A673 (cell line): ENCODE data around the gene ADAMTSL2. TPM values are rescaled to one million over a fixed set of nuclear protein-coding genes. Genes with fewer than 3 reads are reported as not detected.

Source experiments
- BruUV-seq: library from RNA; stranded (reverse); fragments of 400-500 nt; replicated peaks from 2 replicates; lab custom pipeline; 2021; lab: Mats Ljungman, UMichigan
- CTCF ChIA-PET: fragments of 300-600 bp; sonication (Branson Sonifier 250); formaldehyde crosslinking; loops from one replicate; lab custom pipeline; 2022; ENCODE audit warnings: antibody characterized with exemption; lab: Charles Lee
- POLR2A ChIA-PET: fragments of 300-600 bp; sonication (Branson Sonifier 250); formaldehyde crosslinking; loops from one replicate; lab custom pipeline; 2022; ENCODE audit warnings: antibody characterized with exemption; ENCODE audit not compliant: low non-redundant PET; lab: Charles Lee
- DNase-seq: peaks from one replicate; pipeline ENCODE4 v3.0.0-alpha.2; 2015; ENCODE audit warnings: low spot score
- H3K27ac ChIP-seq: fragments of 200-600 bp; sonication (generic); 2 replicates; pipeline ENCODE4 v1.5.1; 2016; ENCODE audit warnings: mixed run types, low read depth, mild to moderate bottlenecking, mixed read lengths, antibody characterized with exemption, low read length; ENCODE audit not compliant: poor library complexity, severe bottlenecking
- H3K27me3 ChIP-seq: fragments of 200-600 bp; sonication (generic); replicated peaks from 2 replicates; pipeline ENCODE4 v1.6.1; 2017; ENCODE audit warnings: mixed run types, low read depth, mild to moderate bottlenecking, mixed read lengths, antibody characterized with exemption, low read length; ENCODE audit not compliant: insufficient read depth, poor library complexity
- H3K36me3 ChIP-seq: fragments of 200-600 bp; sonication (generic); 2 replicates; pipeline ENCODE4 v1.6.1; 2016; ENCODE audit warnings: mixed run types, mild to moderate bottlenecking, mixed read lengths, antibody characterized with exemption, low read length; ENCODE audit not compliant: insufficient read depth, poor library complexity, severe bottlenecking
- H3K4me1 ChIP-seq: fragments of 200-600 bp; sonication (generic); 2 replicates; pipeline ENCODE4 v1.6.1; 2017; ENCODE audit warnings: mixed run types, mild to moderate bottlenecking, mixed read lengths, antibody characterized with exemption, low read length; ENCODE audit not compliant: insufficient read depth, poor library complexity, severe bottlenecking
- H3K4me3 ChIP-seq: fragments of 200-600 bp; sonication (generic); 2 replicates; pipeline ENCODE4 v1.5.1; 2016; ENCODE audit warnings: low read depth, mixed run types, mild to moderate bottlenecking, mixed read lengths, low read length; ENCODE audit not compliant: poor library complexity, severe bottlenecking
- H3K9me3 ChIP-seq: fragments of 200-600 bp; sonication (generic); 2 replicates; pipeline ENCODE4 v1.6.1; 2016; ENCODE audit warnings: mixed run types, low read depth, mild to moderate bottlenecking, mixed read lengths, antibody characterized with exemption, low read length; ENCODE audit not compliant: poor library complexity, severe bottlenecking
- EZH2 ChIP-seq: fragments of 200-600 bp; sonication (generic); IDR thresholded peaks from 2 replicates; pipeline ENCODE4 v1.6.1; 2017; ENCODE audit warnings: borderline replicate concordance, low read depth, mild to moderate bottlenecking, mixed read lengths, antibody characterized with exemption, low read length; ENCODE audit not compliant: poor library complexity, severe bottlenecking
- intact Hi-C: fragments of 100-400 bp; cut with micrococcal nuclease; formaldehyde crosslinking; loops from one replicate; pipeline ENCODE4 v1.10.0; 2022; ENCODE audit not compliant: unreplicated experiment
- total RNA-seq: library from RNA; stranded (reverse); gene quantifications from 2 replicates; pipeline ENCODE4 v1.2.3, GENCODE V29; 2021
- TF ChIP-seq, protein P1 (sequence below): fragments of 300-800, 200-600 bp; sonication (generic); conservative IDR thresholded peaks from 2 replicates; pipeline ENCODE4 v1.5.1; 2017; ENCODE audit warnings: low read depth, mild to moderate bottlenecking, antibody characterized with exemption, low read length, moderate library complexity, mixed read lengths

The ADAMTSL2 gene
- total RNA-seq, 1 experiment from 2014 or later, result 0.06 TPM

GRCh38 chr9:133527444-133527920 lies 7.0 kb upstream of the ADAMTSL2 start:
- H3K27ac ChIP-seq, result peak overlapping the region; percentile 67
- BruUV-seq, result no TSS peak
- ChIA-PET POLR2A (interaction anchor here (0.7 kb wide), 1 partner anchor 223 kb away, joined by 5 read pairs; no protein-coding TSS in a partner anchor), CTCF (no interaction called here)
- H3K36me3 ChIP-seq, result no peaks in the 10 kb centered on the region
- H3K9me3 ChIP-seq, result no peaks in the 10 kb centered on the region
- H3K4me1 ChIP-seq, result peaks cover 19% of the 10 kb centered on the region
- H3K27me3 ChIP-seq, result no peaks in the 10 kb centered on the region
- intact Hi-C loops, result no loop called here
- TF ChIP-seq EZH2, result no peak
- TF ChIP-seq, protein P1, sequence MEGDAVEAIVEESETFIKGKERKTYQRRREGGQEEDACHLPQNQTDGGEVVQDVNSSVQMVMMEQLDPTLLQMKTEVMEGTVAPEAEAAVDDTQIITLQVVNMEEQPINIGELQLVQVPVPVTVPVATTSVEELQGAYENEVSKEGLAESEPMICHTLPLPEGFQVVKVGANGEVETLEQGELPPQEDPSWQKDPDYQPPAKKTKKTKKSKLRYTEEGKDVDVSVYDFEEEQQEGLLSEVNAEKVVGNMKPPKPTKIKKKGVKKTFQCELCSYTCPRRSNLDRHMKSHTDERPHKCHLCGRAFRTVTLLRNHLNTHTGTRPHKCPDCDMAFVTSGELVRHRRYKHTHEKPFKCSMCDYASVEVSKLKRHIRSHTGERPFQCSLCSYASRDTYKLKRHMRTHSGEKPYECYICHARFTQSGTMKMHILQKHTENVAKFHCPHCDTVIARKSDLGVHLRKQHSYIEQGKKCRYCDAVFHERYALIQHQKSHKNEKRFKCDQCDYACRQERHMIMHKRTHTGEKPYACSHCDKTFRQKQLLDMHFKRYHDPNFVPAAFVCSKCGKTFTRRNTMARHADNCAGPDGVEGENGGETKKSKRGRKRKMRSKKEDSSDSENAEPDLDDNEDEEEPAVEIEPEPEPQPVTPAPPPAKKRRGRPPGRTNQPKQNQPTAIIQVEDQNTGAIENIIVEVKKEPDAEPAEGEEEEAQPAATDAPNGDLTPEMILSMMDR, result no peak
- no peak for DNase-seq
- H3K4me3 ChIP-seq, result no peak overlapping the region

- TF ChIP-seq, protein P1, result no peak
- TF ChIP-seq EZH2, result no peak
- DNase-seq, result no peak
- POLR2A ChIA-PET, result interaction anchor here (0.7 kb wide), 1 partner anchor 222 kb away, joined by 5 read pairs; no protein-coding TSS in a partner anchor
- peaks cover 19% of the 10 kb centered on the region for H3K4me1 ChIP-seq
- intact Hi-C loops, result no loop called here
- no TSS peak for BruUV-seq
- H3K36me3 ChIP-seq, result no peaks in the 10 kb centered on the region
- H3K27me3 ChIP-seq, result no peaks in the 10 kb centered on the region
- CTCF ChIA-PET, result no interaction called here
- no peak overlapping the region for H3K27ac ChIP-seq
- no peak overlapping the region for H3K4me3 ChIP-seq
- H3K9me3 ChIP-seq, result no peaks in the 10 kb centered on the region
Observed at GRCh38 chr9:133528001-133528875, 6.3 kb upstream of the ADAMTSL2 start.

- ChIA-PET POLR2A (interaction anchor here (0.5 kb wide), 1 partner anchor 233 kb away, joined by 4 read pairs; no protein-coding TSS in a partner anchor), CTCF (no interaction called here)
- DNase-seq, result no peak
- BruUV-seq, result no TSS peak
- intact Hi-C loops, result no loop called here
- H3K9me3 ChIP-seq, result no peaks in the 10 kb centered on the region
- peaks cover 20% of the 10 kb centered on the region for H3K4me1 ChIP-seq
- H3K27me3 ChIP-seq, result no peaks in the 10 kb centered on the region
- no peaks in the 10 kb centered on the region for H3K36me3 ChIP-seq
- no peak overlapping the region for H3K4me3 ChIP-seq
- TF ChIP-seq, protein P1, result no peak
- no peak for TF ChIP-seq EZH2
- H3K27ac ChIP-seq, result no peak overlapping the region
Observed at GRCh38 chr9:133528876-133529241, 5.6 kb upstream of the ADAMTSL2 start.
